Activated CD8-positive, alpha-beta T cell treated with anti-CD3 and anti-CD28 coated beads for 36 hours (primary cell): Measurements from ENCODE around the gene ATP6V0B. TPM values are rescaled to one million over a fixed set of nuclear protein-coding genes. Genes with fewer than 3 reads are reported as not detected.

ENCODE experiments used
- ATAC-seq: fragments of 200-7000 bp; cut with Tn5 transposase; one replicate; pipeline ENCODE4 v1.10.0; 2021; ENCODE audit warnings: mild to moderate bottlenecking, moderate library complexity
- CTCF ChIA-PET: fragments of 350-600 bp; sonication (Branson Sonifier 250); formaldehyde crosslinking; loops from one replicate; lab custom pipeline; 2021; ENCODE audit warnings: antibody characterized with exemption; lab: Charles Lee
- POLR2A ChIA-PET: fragments of 350-600 bp; sonication (Branson Sonifier 250); formaldehyde crosslinking; loops from one replicate; lab custom pipeline; 2021; ENCODE audit warnings: antibody characterized with exemption; lab: Charles Lee
- DNase-seq: peaks from one replicate; pipeline ENCODE4 v3.0.0-alpha.2; 2020
- H3K27ac Mint-ChIP-seq: one replicate; pipeline ENCODE4 v1.8.0; 2021; ENCODE audit warnings: mild to moderate bottlenecking, mixed read lengths
- H3K27me3 Mint-ChIP-seq: one replicate; pipeline ENCODE4 v1.8.0; 2021; ENCODE audit warnings: mixed read lengths
- H3K36me3 Mint-ChIP-seq: one replicate; pipeline ENCODE4 v1.8.0; 2021; ENCODE audit warnings: low read depth, mixed read lengths
- H3K4me1 Mint-ChIP-seq: one replicate; pipeline ENCODE4 v1.8.0; 2021; ENCODE audit warnings: low read depth, mixed read lengths
- H3K4me3 Mint-ChIP-seq: one replicate; pipeline ENCODE4 v1.8.0; 2021; ENCODE audit warnings: mild to moderate bottlenecking, moderate library complexity, mixed read lengths
- H3K9me3 Mint-ChIP-seq: one replicate; pipeline ENCODE4 v1.8.0; 2021; ENCODE audit warnings: mixed read lengths
- CTCF ChIP-seq: fragments of 200-600 bp; IDR thresholded peaks from one replicate; pipeline ENCODE4 v1.8.0; 2022; ENCODE audit warnings: antibody characterized with exemption, mild to moderate bottlenecking
- intact Hi-C: fragments of 100-400 bp; cut with micrococcal nuclease; formaldehyde crosslinking; loops from one replicate; pipeline ENCODE4 v1.10.0; 2022
- total RNA-seq, 2 experiments: library from RNA; stranded (reverse); gene quantifications; one replicate each; pipeline ENCODE4 v1.2.3, GENCODE V29; 2021

The ATP6V0B gene
- total RNA-seq, 2 experiments from 2014 or later = 67.6 to 75.5 TPM

DNA sequence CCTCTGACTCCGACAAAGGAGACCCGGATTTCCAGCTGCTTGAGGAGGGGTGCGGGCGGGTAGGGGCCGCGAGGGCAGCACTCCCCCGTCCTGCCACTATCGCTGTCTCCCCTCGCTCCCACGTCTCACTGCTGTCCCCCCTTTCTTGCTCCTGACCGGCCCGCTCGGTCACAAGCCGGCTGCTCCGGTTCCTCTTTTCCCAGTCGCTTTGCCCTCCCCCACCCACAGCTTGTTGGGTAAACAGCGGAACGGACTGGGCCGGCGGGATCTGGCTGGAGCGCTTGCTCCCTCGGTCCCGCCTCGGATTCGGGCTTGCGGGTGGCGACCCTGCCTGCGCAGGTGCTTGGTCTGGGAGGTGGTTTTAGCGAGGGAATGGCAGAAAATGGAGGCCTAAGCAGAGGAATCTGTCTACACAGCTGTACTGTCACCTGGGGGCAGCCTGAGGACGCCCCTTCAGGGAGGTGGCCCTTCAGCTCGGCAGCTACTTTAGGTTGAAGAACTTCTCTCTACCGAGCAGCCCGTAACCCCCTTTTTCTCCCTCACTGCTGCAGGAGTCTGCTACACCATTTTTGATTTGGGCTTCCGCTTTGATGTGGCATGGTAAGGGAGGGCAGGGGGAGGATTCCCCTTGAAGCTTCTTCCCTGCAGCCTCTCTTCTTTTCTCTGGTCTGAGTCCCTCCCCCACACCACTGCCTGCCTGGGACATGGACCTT lies 645 bp downstream of the ATP6V0B start:
- peak; percentile 43 for DNase-seq
- no peaks in the 10 kb centered on the region for H3K27me3 Mint-ChIP-seq
- CTCF ChIA-PET = interaction anchor here (0.9 to 4.2 kb wide), 12 partner anchors 15 to 73 kb away, joined by 3 to 20 read pairs (median 5); partner anchors contain the start of gene IPO13
- intact Hi-C loops = no loop called here
- ATAC-seq = peak; percentile 10
- H3K27ac Mint-ChIP-seq = peak overlapping the region; percentile 79
- peaks cover 50% of the 10 kb centered on the region for H3K4me1 Mint-ChIP-seq
- peaks cover 51% of the 10 kb centered on the region for H3K36me3 Mint-ChIP-seq
- H3K4me3 Mint-ChIP-seq = peak overlapping the region; percentile 90
- H3K9me3 Mint-ChIP-seq = no peaks in the 10 kb centered on the region
- POLR2A ChIA-PET = interaction anchor here (1.0 to 3.2 kb wide), 11 partner anchors 10 to 68 kb away, joined by 3 to 13 read pairs (median 6); partner anchors contain the start of genes CCDC24 and SLC6A9
- no peak for TF ChIP-seq CTCF

GRCh38 chr1:43976045-43976444 lies 1.3 kb downstream of the ATP6V0B start:
- peak overlapping the region; percentile 79 for H3K27ac Mint-ChIP-seq
- H3K27me3 Mint-ChIP-seq = no peaks in the 10 kb centered on the region
- H3K4me1 Mint-ChIP-seq = peaks cover 50% of the 10 kb centered on the region

DNA sequence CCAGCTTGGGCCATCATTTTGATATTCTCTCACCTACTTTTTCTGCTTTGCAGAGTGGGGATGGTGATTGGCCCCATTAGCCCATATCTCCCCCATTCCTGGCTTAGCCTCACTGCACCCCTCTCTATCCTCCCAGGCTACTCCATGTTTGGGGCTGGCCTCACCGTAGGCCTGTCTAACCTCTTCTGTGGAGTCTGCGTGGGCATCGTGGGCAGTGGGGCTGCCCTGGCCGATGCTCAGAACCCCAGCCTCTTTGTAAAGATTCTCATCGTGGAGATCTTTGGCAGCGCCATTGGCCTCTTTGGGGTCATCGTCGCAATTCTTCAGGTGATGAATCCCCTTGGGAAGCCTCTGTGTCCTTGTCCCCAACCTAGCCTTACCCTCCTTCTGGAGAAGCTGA lies 2.1 kb downstream of the ATP6V0B start:
- ChIA-PET CTCF (interaction anchor here (1.4 to 4.2 kb wide), 5 partner anchors 13 to 71 kb away, joined by 3 to 20 read pairs (median 7); no protein-coding TSS in a partner anchor), POLR2A (interaction anchor here (1.3 kb wide), 1 partner anchor 10 kb away, joined by 3 read pairs; no protein-coding TSS in a partner anchor)
- H3K27me3 Mint-ChIP-seq = no peaks in the 10 kb centered on the region
- H3K4me3 Mint-ChIP-seq = peak overlapping the region; percentile 90
- no peak overlapping the region for H3K27ac Mint-ChIP-seq
- no peaks in the 10 kb centered on the region for H3K9me3 Mint-ChIP-seq
- H3K36me3 Mint-ChIP-seq = peaks cover 53% of the 10 kb centered on the region
- intact Hi-C loops = no loop called here
- H3K4me1 Mint-ChIP-seq = peaks cover 47% of the 10 kb centered on the region
- DNase-seq (no peak), ATAC-seq (no peak)
- no peak for TF ChIP-seq CTCF

More at GRCh38 chr1:43976045-43976444, 1.3 kb downstream of the ATP6V0B start:
- ChIA-PET CTCF (interaction anchor here (1.2 to 4.2 kb wide), 10 partner anchors 14 to 72 kb away, joined by 3 to 20 read pairs (median 5); partner anchors contain the start of gene IPO13), POLR2A (interaction anchor here (1.4 to 3.2 kb wide), 4 partner anchors 12 to 55 kb away, joined by 4 to 13 read pairs (median 9); partner anchors contain the start of genes CCDC24 and SLC6A9)
- Mint-ChIP-seq H3K4me3 (peak overlapping the region; percentile 90), H3K36me3 (peaks cover 55% of the 10 kb centered on the region), H3K9me3 (no peaks in the 10 kb centered on the region)
- TF ChIP-seq CTCF = no peak
- DNase-seq (peak; percentile 15), ATAC-seq (no peak)
- intact Hi-C loops = no loop called here

- peaks cover 48% of the 10 kb centered on the region for H3K36me3 Mint-ChIP-seq
- ChIA-PET CTCF (interaction anchor here (0.9 to 4.2 kb wide), 5 partner anchors 27 to 70 kb away, joined by 3 to 20 read pairs (median 5); partner anchors contain the start of gene IPO13), POLR2A (interaction anchor here (0.8 to 1.3 kb wide), 3 partner anchors 10 to 16 kb away, joined by 3 read pairs; no protein-coding TSS in a partner anchor)
- ATAC-seq (no peak), DNase-seq (no peak)
- H3K4me3 Mint-ChIP-seq = peak overlapping the region; percentile 78
- peaks cover 47% of the 10 kb centered on the region for H3K4me1 Mint-ChIP-seq
- no peaks in the 10 kb centered on the region for H3K9me3 Mint-ChIP-seq
- peak overlapping the region; percentile 3 for H3K27ac Mint-ChIP-seq
- H3K27me3 Mint-ChIP-seq = no peaks in the 10 kb centered on the region
- no peak for TF ChIP-seq CTCF
- intact Hi-C loops = no loop called here
These were observed 2.9 kb downstream of the ATP6V0B start for GRCh38 chr1:43977376-43978263.
